Motor neuron (in vitro differentiated cells): Measurements from ENCODE around the gene SIGLEC9. TPM values are rescaled to one million over a fixed set of nuclear protein-coding genes. Genes with fewer than 3 reads are reported as not detected.
"Not testable (repeated sequence)": the region's sequence is repeated elsewhere in the genome, so short reads cannot be mapped to it uniquely, and the experiment has no call there.

ENCODE experiments used
- ATAC-seq, 8 experiments: fragments of 200-7000 bp; cut with Tn5 transposase; replicated peaks in 6 of 8; 2 replicates each; pipeline ENCODE4 v1.8.0; 2021; ENCODE audit warnings: mild to moderate bottlenecking in 8 of 8, moderate library complexity in 8 of 8
- H3K27ac ChIP-seq, 2 donors: fragments of 250-450 bp; sonication (Bioruptor Pico); 2 replicates each; pipeline ENCODE4 v1.9.0; 2021; ENCODE audit warnings: antibody characterized with exemption in 2 of 2, mild to moderate bottlenecking in 2 of 2, moderate library complexity in 1 of 2
- H3K4me1 ChIP-seq, 2 donors: fragments of 250-450 bp; sonication (Bioruptor Pico); replicated peaks in 1 of 2; 2 replicates each; pipeline ENCODE4 v1.6.1; 2021; ENCODE audit warnings: antibody characterized with exemption in 2 of 2, mild to moderate bottlenecking in 2 of 2, moderate library complexity in 1 of 2
- H3K4me3 ChIP-seq, 5 donors: fragments of 250-450 bp; sonication (Bioruptor Pico); 2 replicates each; pipeline ENCODE4 v1.9.0; 2021; ENCODE audit warnings: antibody characterized with exemption in 5 of 5, mild to moderate bottlenecking in 5 of 5, moderate library complexity in 4 of 5
- WGBS, 10 experiments: fragments of 450-650 bp; shearing (Covaris generic); methylation state at CpG; one replicate each; pipeline ENCODE4 v1.0.0; 2022; 5-methylcytosine and 5-hydroxymethylcytosine counted together
- in situ Hi-C, 9 experiments: fragments of 400-800 bp; cut with MboI; loops; one replicate each; pipeline ENCODE4 v1.15.0; 2021; ENCODE audit warnings: low sequenced_read_pairs in 9 of 9, low pct_unique_long_range_greater_than_20kb in 2 of 9; ENCODE audit not compliant: unreplicated experiment in 9 of 9
- total RNA-seq, 8 experiments: library from RNA; unstranded; fragments of 300-600 nt; gene quantifications; 2 replicates each; pipeline versions ENCODE4 v1.2.3 to v1.2.4, GENCODE V29; 2022

SIGLEC9 gene
- total RNA-seq, 8 experiments from 2014 or later = 0.09 to 0.33 (median 0.21) TPM; not detected in 5

GRCh38 chr19:51161867-51162496 lies 37.3 kb downstream of the SIGLEC9 start:
- Histone ChIP-seq H3K27ac (no peak overlapping the region), H3K4me3 (no peak overlapping the region), H3K4me1 (no peaks in the 10 kb centered on the region)
- 0 to 100% (median 65%) methylated on average over 2 to 4 of the region's 4 CpGs; no CpG with 5 or more reads in 3 of the 10 experiments for WGBS, 10 experiments
- in situ Hi-C loops = loop anchor here in 1 of 9 experiments (25.0 kb wide), 1 partner anchor 100 kb away; the partner anchor contains the start of gene SIGLECL1
- peak in 3 of 8 experiments; percentile 80 to 92 (median 85) for ATAC-seq

GRCh38 chr19:51163257-51163656 lies 38.6 kb downstream of the SIGLEC9 start:
- in situ Hi-C loops = loop anchor here in 1 of 9 experiments (25.0 kb wide), 1 partner anchor 99 kb away; the partner anchor contains the start of gene SIGLECL1
- Histone ChIP-seq H3K27ac (no peak overlapping the region), H3K4me3 (no peak overlapping the region), H3K4me1 (no peaks in the 10 kb centered on the region)
- 0 to 67% (median 49%) methylated on average over 1 to 3 of the region's 3 CpGs; no CpG with 5 or more reads in 5 of the 10 experiments for WGBS, 10 experiments
- no peak for ATAC-seq

- in situ Hi-C loops = loop anchor here in 1 of 9 experiments (25.0 kb wide), 1 partner anchor 98 kb away; the partner anchor contains the start of gene SIGLECL1
- Histone ChIP-seq H3K27ac (no peak overlapping the region), H3K4me3 (no peak overlapping the region), H3K4me1 (no peaks in the 10 kb centered on the region)
- no peak for ATAC-seq
- WGBS, 10 experiments = 13 to 69% (median 44%) methylated on average over 1 to 3 of the region's 3 CpGs
Observed at GRCh38 chr19:51164215-51164614, 39.5 kb downstream of the SIGLEC9 start.

- Histone ChIP-seq H3K4me3 (no peak overlapping the region), H3K4me1 (no peaks in the 10 kb centered on the region), H3K27ac (no peak overlapping the region)
- ATAC-seq = no peak
- WGBS, 10 experiments = 0 to 57% (median 25%) methylated on average over 1 to 5 of the region's 9 CpGs; no CpG with 5 or more reads in 3 of the 10 experiments
- in situ Hi-C loops = loop anchor here in 1 of 9 experiments (25.0 kb wide), 1 partner anchor 95 kb away; the partner anchor contains the start of gene SIGLECL1
Observed at GRCh38 chr19:51166846-51167490, 42.3 kb downstream of the SIGLEC9 start.

- WGBS, 10 experiments = 68 to 93% (median 80%) methylated on average over 1 to 10 of the region's 13 CpGs; no CpG with 5 or more reads in 5 of the 10 experiments
- ATAC-seq = peak in 3 of 8 experiments; percentile 25 to 62 (median 32)
- in situ Hi-C loops = loop anchor here in 1 of 9 experiments (25.0 kb wide), 1 partner anchor 94 kb away; the partner anchor contains the start of gene SIGLECL1
- Histone ChIP-seq H3K4me3 (no peak overlapping the region), H3K27ac (no peak overlapping the region), H3K4me1 (no peaks in the 10 kb centered on the region)
Observed at GRCh38 chr19:51168564-51169282, 44.0 kb downstream of the SIGLEC9 start.

- in situ Hi-C loops = loop anchor here in 1 of 9 experiments (25.0 kb wide), 1 partner anchor 93 kb away; the partner anchor contains the start of gene SIGLECL1
- 0 to 58% (median 4%) methylated on average over 1 to 8 of the region's 11 CpGs; no CpG with 5 or more reads in 2 of the 10 experiments for WGBS, 10 experiments
- not testable (repeated sequence) for ATAC-seq, H3K4me1 ChIP-seq, H3K4me3 ChIP-seq, H3K27ac ChIP-seq
Observed at GRCh38 chr19:51169283-51169918, 44.7 kb downstream of the SIGLEC9 start.

GRCh38 chr19:51172223-51172622 lies 47.5 kb downstream of the SIGLEC9 start:
- Histone ChIP-seq H3K4me1 (no peaks in the 10 kb centered on the region), H3K27ac (no peak overlapping the region), H3K4me3 (no peak overlapping the region)
- 10 to 100% (median 50%) methylated on average over 1 to 2 of the region's 2 CpGs; no CpG with 5 or more reads in 3 of the 10 experiments for WGBS, 10 experiments
- in situ Hi-C loops = loop anchor here in 1 of 9 experiments (25.0 kb wide), 1 partner anchor 90 kb away; the partner anchor contains the start of gene SIGLECL1
- no peak for ATAC-seq

GRCh38 chr19:51173681-51174080 lies 49.0 kb downstream of the SIGLEC9 start:
- ATAC-seq = no peak
- in situ Hi-C loops = loop anchor here in 1 of 9 experiments (25.0 kb wide), 1 partner anchor 89 kb away; the partner anchor contains the start of gene SIGLECL1
- Histone ChIP-seq H3K27ac (no peak overlapping the region), H3K4me1 (no peaks in the 10 kb centered on the region), H3K4me3 (no peak overlapping the region)
- 0 to 95% (median 81%) methylated on average over 1 to 3 of the region's 5 CpGs; no CpG with 5 or more reads in 5 of the 10 experiments for WGBS, 10 experiments

GRCh38 chr19:51179256-51179655 lies 54.5 kb downstream of the SIGLEC9 start:
- no peaks in the 10 kb centered on the region for H3K4me1 ChIP-seq
- WGBS, 10 experiments = 0 to 60% (median 35%) methylated on average over 1 of the region's 1 CpG; no CpG with 5 or more reads in 6 of the 10 experiments
- H3K27ac ChIP-seq = no peak overlapping the region
- H3K4me3 ChIP-seq = no peak overlapping the region
- no peak for ATAC-seq
- in situ Hi-C loops = no loop called here

Other genes starting within 250 kb of the SIGLEC9 start
- 1 to 10 TPM in 2 of 8 experiments, under 1 TPM in 4, not detected in 2; 0.38 to 1.5 (median 0.57) TPM for gene KLK4, start 213.5 kb upstream of the SIGLEC9 start, total RNA-seq
- gene KLK5, start 171.9 kb upstream of the SIGLEC9 start, total RNA-seq = under 1 TPM in 2 of 8 experiments, not detected in 6; 0.45 to 0.47 TPM
- under 1 TPM in 5 of 8 experiments, not detected in 3; 0.13 to 0.59 (median 0.21) TPM for gene KLK6, start 155.3 kb upstream of the SIGLEC9 start, total RNA-seq
- gene KLK7, start 141.0 kb upstream of the SIGLEC9 start, total RNA-seq = under 1 TPM in 1 of 8 experiments, not detected in 7; 0.13 TPM
- not detected for gene KLK8, start 123.3 kb upstream of the SIGLEC9 start, total RNA-seq
- gene KLK10, start 105.2 kb upstream of the SIGLEC9 start, total RNA-seq = under 1 TPM; 0.14 to 0.81 (median 0.37) TPM
- 1 to 10 TPM in 1 of 8 experiments, under 1 TPM in 4, not detected in 3; 0.25 to 1.5 (median 0.46) TPM for gene KLK11, start 98.3 kb upstream of the SIGLEC9 start, total RNA-seq
- gene KLK12, start 89.9 kb upstream of the SIGLEC9 start, total RNA-seq = under 1 TPM in 1 of 8 experiments, not detected in 7; 0.43 TPM
- gene KLK13, start 59.8 kb upstream of the SIGLEC9 start, total RNA-seq = 10 to 100 TPM in 1 of 8 experiments, 1 to 10 TPM in 1, under 1 TPM in 2, not detected in 4; 0.38 to 11.3 (median 1.5) TPM
- gene KLK14, start 42.0 kb upstream of the SIGLEC9 start, total RNA-seq = under 1 TPM in 5 of 8 experiments, not detected in 3; 0.16 to 0.85 (median 0.46) TPM
- 1 to 10 TPM; 1.7 to 4.0 (median 2.5) TPM for gene CTU1, start 16.5 kb upstream of the SIGLEC9 start, total RNA-seq
- gene SIGLEC7, start 17.4 kb downstream of the SIGLEC9 start, total RNA-seq = 1 to 10 TPM in 1 of 8 experiments, under 1 TPM in 2, not detected in 5; 0.20 to 1.2 (median 0.33) TPM
- gene CD33, start 100.2 kb downstream of the SIGLEC9 start, total RNA-seq = 10 to 100 TPM in 1 of 8 experiments, 1 to 10 TPM in 2, under 1 TPM in 3, not detected in 2; 0.09 to 26.1 (median 2.7) TPM
- gene SIGLECL1, start 126.2 kb downstream of the SIGLEC9 start, total RNA-seq = 1 to 10 TPM in 1 of 8 experiments, under 1 TPM in 1, not detected in 6; 0.20 to 1.1 TPM
- 10 to 100 TPM in 2 of 8 experiments, 1 to 10 TPM in 3, under 1 TPM in 3; 0.20 to 13.0 (median 5.7) TPM for gene IGLON5, start 186.7 kb downstream of the SIGLEC9 start, total RNA-seq
- gene VSIG10L, start 217.2 kb downstream of the SIGLEC9 start, total RNA-seq = 1 to 10 TPM; 1.3 to 5.2 (median 2.2) TPM
- gene ETFB, start 241.5 kb downstream of the SIGLEC9 start, total RNA-seq = 100 to 1,000 TPM in 7 of 8 experiments, 10 to 100 TPM in 1; 64.7 to 217 (median 144) TPM
- 1 to 10 TPM in 7 of 8 experiments, under 1 TPM in 1; 0.36 to 4.1 (median 2.4) TPM for gene CLDND2, start 244.1 kb downstream of the SIGLEC9 start, total RNA-seq
- under 1 TPM in 1 of 8 experiments, not detected in 7; 0.27 TPM for gene NKG7, start 247.7 kb downstream of the SIGLEC9 start, total RNA-seq